Peyer's patch (tissue), 4 donors: ENCODE data around the gene ACVR1.

Experiments used
- CTCF ChIP-seq, 6 experiments: fragments of 450-650 bp in 4 of 6; fragments of 200-600 bp in 2 of 6; sonication (generic) in 1 of 6; IDR thresholded peaks; one replicate each; pipeline ENCODE4 v1.5.1; 2017 to 2019; ENCODE audit warnings: antibody characterized with exemption in 6 of 6, mild to moderate bottlenecking in 3 of 6, moderate library complexity in 1 of 6
- POLR2A ChIP-seq, 2 donors: fragments of 450-650 bp; IDR thresholded peaks; one replicate each; pipeline ENCODE4 v1.5.1; 2017; ENCODE audit warnings: antibody characterized with exemption in 2 of 2, mild to moderate bottlenecking in 2 of 2, moderate library complexity in 2 of 2

- TF ChIP-seq CTCF (IDR thresholded peaks at IDR 0.05) (no peak), POLR2A (IDR thresholded peaks at IDR 0.05) (no peak)
Measured at GRCh38 chr2:157837851-157838441, 38.2 kb downstream of the ACVR1 start.
